Liver (tissue), 3 donors: Measurements from ENCODE around the gene CHL1.

ENCODE experiments used
- CTCF ChIP-seq: fragments of 150-350 bp; IDR thresholded peaks from 2 replicates; pipeline ENCODE4 v1.5.1; 2017; ENCODE audit warnings: improper control_type of control experiment, low read depth, low read length; ENCODE audit not compliant: missing input control
- JUND ChIP-seq, 2 donors: IDR thresholded peaks; 2 replicates each; pipeline ENCODE4 v1.6.1; 2016; ENCODE audit warnings: antibody characterized with exemption in 2 of 2
- TF ChIP-seq, protein P1 (sequence below): IDR thresholded peaks from 2 replicates; pipeline ENCODE4 v1.6.1; 2016; ENCODE audit warnings: antibody characterized with exemption
- donor health status: healthy.
- donor health status: healthy.

- TF ChIP-seq, protein P1, sequence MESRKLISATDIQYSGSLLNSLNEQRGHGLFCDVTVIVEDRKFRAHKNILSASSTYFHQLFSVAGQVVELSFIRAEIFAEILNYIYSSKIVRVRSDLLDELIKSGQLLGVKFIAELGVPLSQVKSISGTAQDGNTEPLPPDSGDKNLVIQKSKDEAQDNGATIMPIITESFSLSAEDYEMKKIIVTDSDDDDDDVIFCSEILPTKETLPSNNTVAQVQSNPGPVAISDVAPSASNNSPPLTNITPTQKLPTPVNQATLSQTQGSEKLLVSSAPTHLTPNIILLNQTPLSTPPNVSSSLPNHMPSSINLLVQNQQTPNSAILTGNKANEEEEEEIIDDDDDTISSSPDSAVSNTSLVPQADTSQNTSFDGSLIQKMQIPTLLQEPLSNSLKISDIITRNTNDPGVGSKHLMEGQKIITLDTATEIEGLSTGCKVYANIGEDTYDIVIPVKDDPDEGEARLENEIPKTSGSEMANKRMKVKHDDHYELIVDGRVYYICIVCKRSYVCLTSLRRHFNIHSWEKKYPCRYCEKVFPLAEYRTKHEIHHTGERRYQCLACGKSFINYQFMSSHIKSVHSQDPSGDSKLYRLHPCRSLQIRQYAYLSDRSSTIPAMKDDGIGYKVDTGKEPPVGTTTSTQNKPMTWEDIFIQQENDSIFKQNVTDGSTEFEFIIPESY = no peak
- no peak for TF ChIP-seq CTCF
- TF ChIP-seq JUND (IDR thresholded peaks at IDR 0.05) = no peak
Observed at GRCh38 chr3:204102-204501, 7.5 kb downstream of the CHL1 start.
